ENCODE data around the gene CFAP100.

CFAP100 gene

GRCh38 chr3:126479642-126480041 lies 84.9 kb downstream of the CFAP100 start:
- DNase-seq (ENCODE audit: low read depth in 2 of 2) = no peak

GRCh38 chr3:126480206-126480605 lies 85.5 kb downstream of the CFAP100 start:
- DNase-seq (ENCODE audit: low read depth in 2 of 2) = no peak

GRCh38 chr3:126480861-126481260 lies 86.2 kb downstream of the CFAP100 start:
- DNase-seq (ENCODE audit: low read depth in 2 of 2) = no peak

GRCh38 chr3:126481808-126482502 lies 87.2 kb downstream of the CFAP100 start:
- no peak for DNase-seq (ENCODE audit: low read depth in 2 of 2)

- no peak for DNase-seq (ENCODE audit: low read depth in 2 of 2)
These were observed 88.0 kb downstream of the CFAP100 start for GRCh38 chr3:126482503-126483255.

GRCh38 chr3:126483321-126483761 lies 88.6 kb downstream of the CFAP100 start:
- DNase-seq (ENCODE audit: low read depth in 2 of 2) = no peak

GRCh38 chr3:126484148-126484547 lies 89.4 kb downstream of the CFAP100 start:
- DNase-seq (ENCODE audit: low read depth in 2 of 2) = no peak

GRCh38 chr3:126484662-126485061 lies 90.0 kb downstream of the CFAP100 start:
- DNase-seq (ENCODE audit: low read depth in 2 of 2) = no peak

- no peak for DNase-seq (ENCODE audit: low read depth in 2 of 2)
These were observed 90.6 kb downstream of the CFAP100 start for GRCh38 chr3:126485176-126485897.

- DNase-seq (ENCODE audit: low read depth in 2 of 2) = no peak
These were observed 91.2 kb downstream of the CFAP100 start for GRCh38 chr3:126485956-126486355.

All from stimulated activated CD8-positive, alpha-beta memory T cell treated with anti-CD3 and anti-CD28 coated beads, Interleukin-7, amount 100 ng/mL, for 4 hours (primary cell).